Measurements from ENCODE around the gene SLC35B2. TPM values are rescaled to one million over a fixed set of nuclear protein-coding genes. Genes with fewer than 3 reads are reported as not detected.

Gene SLC35B2
- total and polyA plus RNA-seq, 7 experiments from 2014 or later = 10.0 to 41.7 (median 20.4) TPM

DNA sequence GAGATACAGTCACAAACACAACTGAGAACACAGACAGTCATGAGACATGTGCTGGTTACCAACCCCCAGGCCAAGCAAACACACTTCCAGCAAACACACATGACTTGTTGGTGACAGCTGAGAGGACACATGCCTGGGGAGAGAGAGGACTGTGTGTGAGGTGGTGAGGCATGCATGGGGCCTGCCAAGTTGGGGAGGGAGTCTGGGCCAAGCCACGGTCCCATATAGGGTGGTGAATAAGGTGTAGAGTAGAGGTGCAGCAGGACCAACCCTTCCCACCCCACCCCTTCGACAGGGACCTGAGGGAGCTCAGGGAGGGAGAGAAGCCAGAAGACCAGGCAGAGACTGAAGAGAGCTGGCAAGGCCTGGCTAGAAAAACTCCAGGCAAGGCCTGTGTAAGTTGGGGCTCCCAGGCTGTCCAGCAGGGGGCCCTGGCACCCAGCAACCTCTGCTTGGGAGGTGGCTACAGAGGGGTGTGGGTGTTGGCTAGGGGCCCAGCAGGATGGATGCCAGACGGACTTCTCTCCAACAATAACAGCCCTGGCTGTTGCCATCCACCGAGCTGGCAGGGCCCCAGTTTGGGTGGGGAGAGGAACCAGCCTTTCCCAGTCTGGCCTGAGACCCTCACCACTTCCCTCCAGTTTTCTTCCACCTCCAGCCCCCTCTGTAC is 35.9 kb downstream of the SLC35B2 start:
- peak overlapping the region in 7 of 10 donors; percentile 27 to 93 (median 59) for H3K4me3 Mint-ChIP-seq
- H3K27me3 Mint-ChIP-seq = peaks cover 0 to 18% (median 0%) of the 10 kb centered on the region in 5 donors
- H3K27ac Mint-ChIP-seq = peak overlapping the region in 5 of 9 donors; percentile 26 to 91 (median 48)
- peaks cover 6 to 48% (median 31%) of the 10 kb centered on the region in 7 donors for H3K4me1 Mint-ChIP-seq
- H3K4me1 ChIP-seq (ENCODE audit: control insufficient read depth in 2 of 2, insufficient read depth in 2 of 2, low read length in 2 of 2) = peaks cover 15 to 16% of the 10 kb centered on the region in 2 donors
- no peaks in the 10 kb centered on the region for H3K36me3 Mint-ChIP-seq
- H3K27ac ChIP-seq (ENCODE audit: low read depth, low read length) = no peak overlapping the region
- no peaks in the 10 kb centered on the region for H3K9me3 Mint-ChIP-seq
- H3K9me3 ChIP-seq (ENCODE audit: control insufficient read depth in 2 of 3, low read length in 3 of 3) = no peaks in the 10 kb centered on the region
- intact Hi-C loops (cut with micrococcal nuclease) = loop anchor here (1.0 to 5.0 kb wide), 5 partner anchors 17 to 117 kb away; partner anchors contain the start of gene SLC35B2 (in 1 of the 2)
- ATAC-seq = peak; percentile 75
- H3K27me3 ChIP-seq (ENCODE audit: control insufficient read depth in 2 of 2, insufficient read depth in 2 of 2, low read length in 2 of 2) = no peaks in the 10 kb centered on the region
- CTCF ChIA-PET = interaction anchor here (0.6 to 2.6 kb wide), 6 partner anchors 14 to 299 kb away, joined by 3 to 8 read pairs (median 4); partner anchors contain the start of gene HSP90AB1
- POLR2A ChIA-PET = interaction anchor here (0.6 to 4.7 kb wide), 4 partner anchors 21 to 47 kb away, joined by 3 to 51 read pairs (median 4); partner anchors contain the start of gene HSP90AB1
- H3K4me3 ChIP-seq (ENCODE audit: low read length) = no peak overlapping the region
- peak; percentile 56 to 75 (median 71) for DNase-seq
- no peaks in the 10 kb centered on the region for H3K36me3 ChIP-seq (ENCODE audit: control insufficient read depth in 2 of 3, insufficient read depth in 3 of 3, low read length in 3 of 3)

DNA sequence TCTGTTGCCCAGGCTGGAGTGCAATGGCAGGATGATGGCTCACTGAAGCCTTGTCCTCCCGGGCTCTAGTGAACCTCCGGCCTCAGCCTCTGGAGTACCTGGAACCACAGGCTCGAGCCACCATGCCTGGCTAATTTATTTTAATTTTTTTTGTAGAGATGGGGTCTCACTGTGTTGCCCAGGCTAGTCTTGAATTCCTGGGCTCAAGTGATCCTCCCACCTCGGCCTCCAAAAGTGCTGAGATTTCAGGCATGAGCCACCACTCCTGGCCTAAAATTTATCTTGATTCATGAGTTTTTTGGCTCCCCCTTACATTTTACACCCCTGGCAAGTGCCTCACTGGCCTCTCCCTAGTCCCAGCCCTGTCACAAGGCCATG is 36.4 kb downstream of the SLC35B2 start:
- Histone ChIP-seq H3K27ac (ENCODE audit: low read depth, low read length) (no peak overlapping the region), H3K9me3 (ENCODE audit: control insufficient read depth in 2 of 3, low read length in 3 of 3) (no peaks in the 10 kb centered on the region), H3K36me3 (ENCODE audit: control insufficient read depth in 2 of 3, insufficient read depth in 3 of 3, low read length in 3 of 3) (no peaks in the 10 kb centered on the region), H3K4me1 (ENCODE audit: control insufficient read depth in 2 of 2, insufficient read depth in 2 of 2, low read length in 2 of 2) (peaks cover 15 to 16% of the 10 kb centered on the region in 2 donors), H3K4me3 (ENCODE audit: low read length) (no peak overlapping the region), H3K27me3 (ENCODE audit: control insufficient read depth in 2 of 2, insufficient read depth in 2 of 2, low read length in 2 of 2) (no peaks in the 10 kb centered on the region)
- Mint-ChIP-seq H3K9me3 (no peaks in the 10 kb centered on the region), H3K4me3 (peak overlapping the region in 6 of 10 donors; percentile 40 to 93 (median 60)), H3K4me1 (peaks cover 6 to 48% (median 31%) of the 10 kb centered on the region in 7 donors), H3K27me3 (peaks cover 0 to 23% (median 0%) of the 10 kb centered on the region in 5 donors), H3K36me3 (no peaks in the 10 kb centered on the region), H3K27ac (peak overlapping the region in 2 of 9 donors; percentile 42 to 63)
- ChIA-PET CTCF (interaction anchor here (0.6 to 1.9 kb wide), 4 partner anchors 21 to 51 kb away, joined by 3 to 7 read pairs (median 4); partner anchors contain the start of gene HSP90AB1), POLR2A (interaction anchor here (0.6 to 4.7 kb wide), 2 partner anchors 22 to 26 kb away, joined by 3 to 51 read pairs; partner anchors contain the start of gene HSP90AB1)
- intact Hi-C loops (cut with micrococcal nuclease) = loop anchor here (1.0 to 5.0 kb wide), 5 partner anchors 17 to 117 kb away; partner anchors contain the start of gene SLC35B2 (in 1 of the 2)
- DNase-seq (no peak), ATAC-seq (no peak)

DNA sequence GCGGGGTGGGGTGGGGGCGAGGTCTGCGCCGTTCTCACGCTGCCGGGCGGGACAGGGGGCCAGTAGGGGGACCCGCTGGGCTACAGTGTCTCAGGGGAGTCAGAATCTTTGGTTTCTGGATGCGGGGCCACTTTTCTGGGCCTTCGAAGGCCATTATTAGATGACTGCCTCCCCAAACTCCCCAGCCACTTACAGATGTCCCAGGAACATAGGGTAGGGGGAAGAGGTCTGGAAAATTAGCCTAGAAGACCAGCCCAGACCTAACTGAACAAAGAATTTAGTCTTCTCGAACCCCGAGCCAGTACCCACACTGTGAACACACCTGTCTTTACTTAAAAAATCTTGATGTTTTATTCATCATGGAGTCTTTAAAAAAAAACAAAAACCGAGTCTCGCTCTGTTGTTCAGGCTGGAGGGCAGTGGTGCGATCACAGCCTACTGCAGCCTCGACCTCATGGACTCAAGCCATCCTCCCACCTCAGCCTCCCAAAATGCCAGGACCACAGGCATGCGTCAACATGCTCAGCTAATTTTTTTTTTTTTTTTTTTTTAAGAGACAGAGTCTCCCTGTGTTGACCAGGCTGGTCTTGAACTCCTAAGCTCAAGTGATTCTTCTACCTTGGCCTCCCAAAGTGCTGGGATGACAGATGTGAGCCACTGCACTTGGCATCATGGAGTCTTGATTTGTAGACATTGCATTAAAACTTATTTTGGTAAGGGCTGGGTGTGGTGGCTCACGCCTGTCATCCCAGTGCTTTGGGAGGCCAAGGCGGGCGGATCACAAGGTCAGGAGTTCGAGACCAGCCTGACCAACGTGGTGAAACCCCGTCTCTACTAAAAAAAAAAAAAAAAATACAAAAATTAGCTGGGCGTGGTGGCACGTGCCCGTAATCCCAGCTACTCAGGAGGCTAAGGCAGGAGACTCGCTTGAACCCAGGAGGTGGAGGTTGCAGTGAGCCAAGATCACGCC is 37.2 kb downstream of the SLC35B2 start:
- peak overlapping the region in 1 of 9 donors; percentile 30 for H3K27ac Mint-ChIP-seq
- H3K36me3 Mint-ChIP-seq = no peaks in the 10 kb centered on the region
- H3K4me1 Mint-ChIP-seq = peaks cover 6 to 48% (median 31%) of the 10 kb centered on the region in 7 donors
- no peaks in the 10 kb centered on the region for H3K9me3 Mint-ChIP-seq
- H3K27me3 Mint-ChIP-seq = peaks cover 0 to 23% (median 0%) of the 10 kb centered on the region in 5 donors
- peak overlapping the region in 8 of 10 donors; percentile 25 to 75 (median 48) for H3K4me3 Mint-ChIP-seq
- Histone ChIP-seq H3K27ac (ENCODE audit: low read depth, low read length) (no peak overlapping the region), H3K36me3 (ENCODE audit: control insufficient read depth in 2 of 3, insufficient read depth in 3 of 3, low read length in 3 of 3) (no peaks in the 10 kb centered on the region), H3K27me3 (ENCODE audit: control insufficient read depth in 2 of 2, insufficient read depth in 2 of 2, low read length in 2 of 2) (no peaks in the 10 kb centered on the region), H3K4me1 (ENCODE audit: control insufficient read depth in 2 of 2, insufficient read depth in 2 of 2, low read length in 2 of 2) (peaks cover 15 to 16% of the 10 kb centered on the region in 2 donors), H3K4me3 (ENCODE audit: low read length) (no peak overlapping the region), H3K9me3 (ENCODE audit: control insufficient read depth in 2 of 3, low read length in 3 of 3) (no peaks in the 10 kb centered on the region)
- DNase-seq (no peak), ATAC-seq (no peak)
- CTCF ChIA-PET = interaction anchor here (0.6 to 1.2 kb wide), 2 partner anchors 26 to 51 kb away, joined by 3 read pairs; no protein-coding TSS in a partner anchor
- intact Hi-C loops (cut with micrococcal nuclease) = loop anchor here in 1 of 2 donors (5.0 kb wide), 1 partner anchor 48 kb away; no protein-coding TSS in a partner anchor
- POLR2A ChIA-PET = no interaction called here

DNA sequence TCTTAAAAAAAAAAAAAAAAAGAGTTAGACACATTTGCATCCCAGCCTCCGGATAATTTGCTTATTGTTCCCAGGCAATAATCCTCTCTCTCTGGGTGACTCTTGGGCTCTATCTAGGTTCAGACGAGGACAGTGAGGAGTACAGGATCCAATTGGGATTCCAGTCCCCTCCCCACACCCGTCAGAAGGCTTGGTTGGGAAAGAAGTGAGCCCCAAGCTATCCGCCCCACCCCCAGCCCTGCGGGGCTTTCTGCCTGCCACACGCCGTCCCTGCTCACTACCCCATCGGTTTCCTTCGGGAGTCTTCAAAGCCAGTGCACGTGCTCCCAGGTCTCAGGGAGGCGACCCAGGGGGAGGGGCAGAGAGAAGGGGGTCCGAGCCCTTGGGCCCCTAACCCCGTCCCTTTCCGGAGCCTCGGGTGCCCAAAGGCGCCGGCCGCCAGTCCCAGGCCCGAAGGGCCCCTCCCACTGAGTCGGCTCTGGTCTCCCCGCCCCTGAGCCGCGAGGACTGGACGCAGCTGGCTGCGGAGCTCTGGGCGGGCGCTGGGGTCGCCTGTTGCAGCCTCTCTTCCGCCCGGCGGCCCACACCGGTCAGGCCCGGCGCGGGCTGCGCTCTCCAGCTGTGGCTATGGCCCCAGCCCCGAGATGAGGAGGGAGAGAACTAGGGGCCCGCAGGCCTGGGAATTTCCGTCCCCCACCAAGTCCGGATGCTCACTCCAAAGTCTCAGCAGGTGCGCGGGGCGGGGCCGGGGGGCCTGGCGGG is 38.1 kb downstream of the SLC35B2 start:
- no peak overlapping the region for H3K27ac Mint-ChIP-seq
- CTCF ChIA-PET = interaction anchor here (0.6 kb wide), 1 partner anchor 26 kb away, joined by 3 read pairs; no protein-coding TSS in a partner anchor

DNA sequence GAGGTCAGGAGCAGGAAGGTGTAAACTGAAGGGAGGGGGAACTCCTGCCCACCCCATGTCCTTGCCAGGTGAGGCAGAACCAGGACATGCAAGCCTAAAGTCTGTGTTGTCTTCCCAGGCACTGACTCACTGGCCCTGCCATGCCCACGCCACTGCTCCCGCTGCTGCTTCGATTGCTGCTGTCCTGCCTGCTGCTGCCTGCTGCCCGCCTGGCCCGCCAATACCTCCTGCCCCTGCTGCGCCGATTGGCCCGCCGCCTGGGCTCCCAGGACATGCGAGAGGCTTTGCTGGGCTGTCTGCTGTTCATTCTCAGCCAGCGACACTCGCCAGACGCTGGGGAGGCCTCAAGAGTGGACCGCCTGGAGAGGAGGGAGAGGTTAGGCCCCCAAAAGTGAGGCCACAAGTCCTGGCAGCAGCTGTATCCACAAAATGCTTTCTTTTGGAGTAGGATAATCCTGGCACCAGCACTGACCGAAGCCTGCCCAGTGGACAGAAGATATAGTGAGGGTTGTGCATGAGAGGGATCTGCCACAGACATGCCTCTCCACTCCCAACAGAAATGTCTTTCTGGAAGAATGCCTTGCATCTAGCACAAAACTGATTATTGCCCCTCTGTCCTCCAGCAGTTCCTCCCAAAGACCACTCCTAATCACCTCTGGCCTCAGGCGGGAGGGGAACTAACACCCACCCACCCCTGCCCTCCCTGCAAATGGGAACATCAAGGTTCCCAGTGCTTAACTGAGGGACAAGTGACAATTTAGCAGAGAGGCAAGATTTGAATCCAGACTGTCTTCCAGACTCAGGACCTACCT is 39.8 kb downstream of the SLC35B2 start:
- no peak for ATAC-seq
- no peaks in the 10 kb centered on the region for H3K36me3 ChIP-seq (ENCODE audit: control insufficient read depth in 2 of 3, insufficient read depth in 3 of 3, low read length in 3 of 3)
- Mint-ChIP-seq H3K36me3 (no peaks in the 10 kb centered on the region), H3K4me1 (peaks cover 0 to 28% (median 16%) of the 10 kb centered on the region in 7 donors), H3K9me3 (no peaks in the 10 kb centered on the region), H3K27me3 (peaks cover 0 to 23% (median 0%) of the 10 kb centered on the region in 5 donors), H3K4me3 (peak overlapping the region in 1 of 10 donors; percentile 75), H3K27ac (no peak overlapping the region)
- no peak overlapping the region for H3K4me3 ChIP-seq (ENCODE audit: low read length)
- H3K9me3 ChIP-seq (ENCODE audit: control insufficient read depth in 2 of 3, low read length in 3 of 3) = no peaks in the 10 kb centered on the region
- H3K27ac ChIP-seq (ENCODE audit: low read depth, low read length) = no peak overlapping the region
- no peak for DNase-seq
- no peaks in the 10 kb centered on the region for H3K27me3 ChIP-seq (ENCODE audit: control insufficient read depth in 2 of 2, insufficient read depth in 2 of 2, low read length in 2 of 2)
- POLR2A ChIA-PET = no interaction called here
- intact Hi-C loops (cut with micrococcal nuclease) = no loop called here
- CTCF ChIA-PET = interaction anchor here (0.7 kb wide), 1 partner anchor 51 kb away, joined by 3 read pairs; no protein-coding TSS in a partner anchor
- peaks cover 2 to 4% of the 10 kb centered on the region in 2 donors for H3K4me1 ChIP-seq (ENCODE audit: control insufficient read depth in 2 of 2, insufficient read depth in 2 of 2, low read length in 2 of 2)

More for the DNA sequence above, 38.1 kb downstream of the SLC35B2 start:
- POLR2A ChIA-PET = no interaction called here
- H3K9me3 Mint-ChIP-seq = no peaks in the 10 kb centered on the region
- Histone ChIP-seq H3K9me3 (ENCODE audit: control insufficient read depth in 2 of 3, low read length in 3 of 3) (no peaks in the 10 kb centered on the region), H3K27ac (ENCODE audit: low read depth, low read length) (peak overlapping the region; percentile 14), H3K4me3 (ENCODE audit: low read length) (no peak overlapping the region), H3K36me3 (ENCODE audit: control insufficient read depth in 2 of 3, insufficient read depth in 3 of 3, low read length in 3 of 3) (no peaks in the 10 kb centered on the region), H3K4me1 (ENCODE audit: control insufficient read depth in 2 of 2, insufficient read depth in 2 of 2, low read length in 2 of 2) (peaks cover 11 to 13% of the 10 kb centered on the region in 2 donors), H3K27me3 (ENCODE audit: control insufficient read depth in 2 of 2, insufficient read depth in 2 of 2, low read length in 2 of 2) (no peaks in the 10 kb centered on the region)
- ATAC-seq (peak; percentile 25), DNase-seq (peak in 2 of 9 donors; percentile 24 to 51)
- intact Hi-C loops (cut with micrococcal nuclease) = no loop called here
- H3K36me3 Mint-ChIP-seq = no peaks in the 10 kb centered on the region
- H3K4me1 Mint-ChIP-seq = peaks cover 3 to 40% (median 27%) of the 10 kb centered on the region in 7 donors
- peaks cover 0 to 23% (median 0%) of the 10 kb centered on the region in 5 donors for H3K27me3 Mint-ChIP-seq
- H3K4me3 Mint-ChIP-seq = peak overlapping the region in 9 of 10 donors; percentile 36 to 75 (median 54)

Data from naive thymus-derived CD4-positive, alpha-beta T cell (primary cell).